PC-3 (cell line): Measurements from ENCODE around the gene DAAM2.

ENCODE experiments used
- EZH2 ChIP-seq: fragments of 300-600 bp; sonication (generic); IDR thresholded peaks from one replicate; pipeline ENCODE4 v1.6.1; 2017; ENCODE audit warnings: antibody characterized with exemption, mild to moderate bottlenecking, low read length; ENCODE audit not compliant: unreplicated experiment
- EZH2phosphoT487 ChIP-seq: fragments of 300-600 bp; sonication (generic); IDR thresholded peaks from 2 replicates; pipeline ENCODE4 v1.6.1; 2018; ENCODE audit warnings: mild to moderate bottlenecking, antibody characterized with exemption, low read length, borderline replicate concordance

DNA sequence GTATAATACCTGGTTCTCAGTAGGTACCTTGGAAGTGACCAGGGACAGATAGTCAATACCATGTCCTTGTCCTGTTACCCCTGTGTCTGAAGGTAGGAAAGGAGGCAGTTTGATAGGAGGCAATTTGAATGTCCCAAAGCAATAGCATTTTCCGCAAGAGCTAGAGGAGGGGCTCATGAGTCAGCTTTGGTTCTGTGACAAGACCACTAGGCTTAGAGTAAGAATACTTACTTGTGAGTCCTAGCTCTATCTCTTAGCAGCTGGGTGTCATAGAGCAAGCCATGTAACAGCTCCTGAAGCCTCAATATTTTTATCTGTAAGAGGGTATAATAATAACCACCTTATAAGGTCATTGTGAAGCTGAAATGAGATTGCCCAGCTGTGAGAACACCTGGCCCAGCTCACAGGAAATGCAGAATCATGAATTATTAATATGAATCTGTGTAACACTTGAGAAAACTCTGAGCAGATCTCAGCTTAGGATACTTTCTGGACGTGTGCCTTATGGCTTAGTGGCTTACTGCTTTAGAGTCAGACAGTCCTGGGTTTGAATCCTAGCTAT lies 58.6 kb downstream of the DAAM2 start:
- no peak for TF ChIP-seq EZH2phosphoT487
- no peak for TF ChIP-seq EZH2
